Muscle of leg (tissue), 11 donors: ENCODE results near the gene TBC1D22A. TPM values are rescaled to one million over a fixed set of nuclear protein-coding genes. Genes with fewer than 3 reads are reported as not detected.

Source experiments
- DNase-seq: peaks from one replicate; pipeline ENCODE4 v3.0.0; 2013
- H3K27ac ChIP-seq: one replicate; pipeline ENCODE4 v1.5.1; 2013; ENCODE audit warnings: mild to moderate bottlenecking, low read length, control low read depth
- H3K27me3 ChIP-seq: one replicate; pipeline ENCODE4 v1.6.1; 2013; ENCODE audit warnings: low read length; ENCODE audit not compliant: control insufficient read depth, insufficient read depth
- H3K36me3 ChIP-seq: one replicate; pipeline ENCODE4 v1.6.1; 2013; ENCODE audit warnings: low read length; ENCODE audit not compliant: control insufficient read depth, insufficient read depth
- H3K4me1 ChIP-seq: one replicate; pipeline ENCODE4 v1.6.1; 2013; ENCODE audit warnings: low read length; ENCODE audit not compliant: control insufficient read depth, insufficient read depth
- H3K4me3 ChIP-seq: one replicate; pipeline ENCODE4 v1.5.1; 2013; ENCODE audit warnings: low read length, control low read depth
- H3K9me3 ChIP-seq: replicated peaks from 2 replicates; pipeline ENCODE4 v1.6.1; 2013; ENCODE audit warnings: low read depth, low read length; ENCODE audit not compliant: control insufficient read depth
- WGBS: methylation state at CpG from one replicate; pipeline ENCODE4 v1.1.5; 2013; ENCODE audit warnings: missing lambda C conversion rate; ENCODE audit not compliant: insufficient coverage; 5-methylcytosine and 5-hydroxymethylcytosine counted together
- polyA plus RNA-seq, 8 donors: library from polyadenylated mRNA; unstranded; fragments of 120-200 nt; gene quantifications; one replicate each; pipeline versions ENCODE4 v1.2.1 to v1.2.3, GENCODE V29; 2013; ENCODE audit warnings: inconsistent platforms in 1 of 8, low replicate concordance in 1 of 8; ENCODE audit not compliant: insufficient read length in 8 of 8, insufficient read depth in 1 of 8
- total RNA-seq: library from RNA; stranded (reverse); fragments of 120-200 nt; gene quantifications from one replicate; pipeline ENCODE4 v1.2.4, GENCODE V29; 2013

The TBC1D22A gene
- total and polyA plus RNA-seq, 9 donors, result 8.0 to 16.9 (median 15.6) TPM

DNA sequence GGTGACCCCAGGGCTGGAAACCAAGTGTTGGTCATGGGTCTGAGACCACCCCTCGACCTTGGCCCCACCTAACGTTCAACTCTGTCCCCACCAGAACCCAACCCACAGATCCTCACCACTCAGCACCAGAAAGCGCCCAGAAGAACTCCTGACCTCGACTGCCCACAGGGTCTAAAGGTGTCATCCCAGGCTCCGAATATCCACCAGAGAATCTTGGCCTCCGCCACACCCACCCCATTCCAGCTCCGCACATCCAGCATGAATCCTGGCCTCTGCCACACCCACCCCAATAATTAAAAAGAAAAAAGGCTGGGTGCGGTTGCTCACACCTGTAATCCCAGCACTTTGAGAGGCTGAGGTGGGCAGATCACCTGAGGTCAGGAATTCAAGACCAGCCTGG lies 25.7 kb upstream of the TBC1D22A start:
- Histone ChIP-seq H3K27ac (no peak overlapping the region), H3K4me3 (peak overlapping the region; percentile 74), H3K27me3 (no peaks in the 10 kb centered on the region), H3K36me3 (peaks cover 8% of the 10 kb centered on the region), H3K4me1 (peaks cover 52% of the 10 kb centered on the region), H3K9me3 (no peaks in the 10 kb centered on the region)
- 51% methylated on average over 5 of the region's 8 CpGs for WGBS
- DNase-seq, result no peak

DNA sequence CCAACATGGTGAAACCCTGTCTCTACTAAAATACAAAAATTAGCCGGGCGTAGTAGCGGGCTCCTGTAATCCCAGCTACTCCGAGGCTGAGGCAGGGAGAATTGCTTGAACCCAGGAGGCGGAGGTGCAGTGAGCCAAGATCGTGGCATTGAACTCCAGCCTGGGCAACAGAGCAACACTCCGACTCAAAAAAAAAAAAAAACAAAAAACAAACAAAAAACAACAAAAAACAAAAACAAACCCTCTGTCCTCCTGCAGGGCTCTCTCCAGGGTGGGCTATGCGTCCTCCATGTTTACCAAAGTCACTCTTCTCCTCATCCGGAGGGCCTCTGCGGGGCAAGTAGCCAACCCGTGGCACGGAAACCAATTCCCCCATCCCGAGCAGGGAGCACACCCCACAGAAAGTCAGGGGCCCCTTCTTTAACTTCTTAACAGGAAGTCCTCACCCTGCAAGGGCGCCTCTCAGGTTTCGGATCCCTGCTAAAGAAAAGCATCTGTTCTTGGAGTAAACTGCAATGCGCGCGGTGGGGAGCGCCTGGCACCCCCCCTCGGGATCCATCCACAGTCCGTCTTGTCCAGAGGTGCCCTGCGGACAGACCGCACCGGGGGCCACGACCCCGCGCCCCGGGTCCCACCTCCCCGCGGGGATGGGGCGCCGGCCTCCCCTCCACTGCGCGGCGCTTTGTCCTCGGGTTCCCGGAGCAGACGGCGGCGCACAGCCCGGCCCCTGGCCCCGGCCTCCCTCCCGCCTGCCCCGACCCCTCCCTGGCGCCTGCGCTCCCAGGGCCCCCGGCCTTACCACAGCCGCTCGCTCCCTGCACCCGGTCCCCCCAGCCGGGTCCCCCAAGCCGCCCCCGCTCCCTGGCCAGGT lies 25.1 kb upstream of the TBC1D22A start:
- Histone ChIP-seq H3K4me3 (peak overlapping the region; percentile 74), H3K4me1 (peaks cover 48% of the 10 kb centered on the region), H3K27me3 (no peaks in the 10 kb centered on the region), H3K36me3 (peaks cover 4% of the 10 kb centered on the region), H3K27ac (peak overlapping the region; percentile 82), H3K9me3 (no peaks in the 10 kb centered on the region)
- WGBS, result 2% methylated on average over 52 of the region's 53 CpGs
- DNase-seq, result peak; percentile 72

DNA sequence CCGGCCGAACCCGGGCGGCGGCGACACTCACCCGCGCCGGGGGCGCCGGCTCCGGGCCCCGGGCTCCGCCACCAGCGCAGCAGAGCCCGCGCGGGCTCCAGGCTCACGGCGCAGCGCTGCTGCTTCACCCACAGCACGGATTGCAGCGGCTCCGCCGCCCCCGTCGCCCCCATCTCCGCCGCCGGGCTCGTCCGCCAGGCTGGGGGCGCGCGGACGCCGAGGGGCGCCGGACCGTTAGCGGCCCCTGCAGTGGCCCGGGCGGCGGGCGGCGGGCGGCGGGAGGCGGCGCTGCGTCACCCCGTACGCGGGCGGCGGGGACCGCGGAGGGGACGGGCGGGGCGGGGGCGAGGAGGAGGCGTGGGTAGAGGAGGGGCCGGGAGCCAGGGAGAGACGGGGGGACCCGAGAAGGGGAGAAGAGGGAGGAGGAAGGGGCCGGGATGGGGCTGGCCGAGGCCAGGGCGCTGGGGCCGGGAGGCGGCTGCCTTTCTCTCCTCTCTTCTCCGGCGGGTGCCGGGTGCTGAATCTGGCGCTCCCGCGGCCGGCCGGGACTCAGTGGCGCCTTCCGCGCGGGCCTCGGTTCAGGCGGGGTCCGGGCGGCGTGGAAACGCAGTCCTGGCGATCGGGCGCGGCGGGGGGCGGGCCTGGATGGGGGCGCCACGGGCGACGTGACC lies 24.3 kb upstream of the TBC1D22A start, which contains the start of gene CERK:
Gene CERK (minus strand): TSS at position 277 of the 671 bp plus-strand sequence. CDS start 104 bp downstream, at position 173.
- peak within 1 kb of the TSS; percentile 74 for H3K4me3 ChIP-seq
- WGBS, result under 1% methylated on average over 70 of the region's 99 CpGs
- H3K27me3 ChIP-seq, result no peaks in the 10 kb centered on the region
- peaks cover 4% of the 10 kb centered on the region for H3K36me3 ChIP-seq
- H3K4me1 ChIP-seq, result peaks cover 48% of the 10 kb centered on the region
- peak within 1 kb of the TSS; percentile 82 for H3K27ac ChIP-seq
- peak; percentile 95 for DNase-seq
- H3K9me3 ChIP-seq, result no peaks in the 10 kb centered on the region

DNA sequence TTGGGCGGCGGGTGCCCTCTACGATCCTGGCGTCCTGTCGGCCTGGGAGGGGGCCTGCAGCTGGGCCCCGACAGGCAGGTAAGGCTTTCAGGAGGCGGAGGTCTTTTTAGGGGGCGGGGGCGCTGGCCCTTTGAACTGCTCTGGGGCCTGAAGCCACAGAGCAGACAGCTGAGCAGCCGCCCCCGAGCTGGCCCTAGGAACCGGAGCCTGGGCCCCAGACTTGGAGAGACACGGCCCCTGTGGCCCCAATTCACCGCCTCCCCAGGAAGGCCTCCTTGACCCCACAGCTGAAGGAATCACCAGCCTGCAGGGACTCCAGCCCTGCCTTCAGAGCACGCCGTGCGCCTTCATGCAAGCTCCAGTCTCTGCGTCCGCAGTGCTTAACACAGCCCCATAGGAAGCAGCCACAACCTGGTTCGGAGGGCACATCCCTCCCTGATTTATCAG lies 23.8 kb upstream of the TBC1D22A start:
- Histone ChIP-seq H3K27ac (peak overlapping the region; percentile 76), H3K9me3 (no peaks in the 10 kb centered on the region), H3K36me3 (peaks cover 4% of the 10 kb centered on the region), H3K27me3 (no peaks in the 10 kb centered on the region), H3K4me1 (peaks cover 48% of the 10 kb centered on the region), H3K4me3 (peak overlapping the region; percentile 56)
- 8% methylated on average over 18 of the region's 20 CpGs for WGBS
- DNase-seq, result peak; percentile 51

DNA sequence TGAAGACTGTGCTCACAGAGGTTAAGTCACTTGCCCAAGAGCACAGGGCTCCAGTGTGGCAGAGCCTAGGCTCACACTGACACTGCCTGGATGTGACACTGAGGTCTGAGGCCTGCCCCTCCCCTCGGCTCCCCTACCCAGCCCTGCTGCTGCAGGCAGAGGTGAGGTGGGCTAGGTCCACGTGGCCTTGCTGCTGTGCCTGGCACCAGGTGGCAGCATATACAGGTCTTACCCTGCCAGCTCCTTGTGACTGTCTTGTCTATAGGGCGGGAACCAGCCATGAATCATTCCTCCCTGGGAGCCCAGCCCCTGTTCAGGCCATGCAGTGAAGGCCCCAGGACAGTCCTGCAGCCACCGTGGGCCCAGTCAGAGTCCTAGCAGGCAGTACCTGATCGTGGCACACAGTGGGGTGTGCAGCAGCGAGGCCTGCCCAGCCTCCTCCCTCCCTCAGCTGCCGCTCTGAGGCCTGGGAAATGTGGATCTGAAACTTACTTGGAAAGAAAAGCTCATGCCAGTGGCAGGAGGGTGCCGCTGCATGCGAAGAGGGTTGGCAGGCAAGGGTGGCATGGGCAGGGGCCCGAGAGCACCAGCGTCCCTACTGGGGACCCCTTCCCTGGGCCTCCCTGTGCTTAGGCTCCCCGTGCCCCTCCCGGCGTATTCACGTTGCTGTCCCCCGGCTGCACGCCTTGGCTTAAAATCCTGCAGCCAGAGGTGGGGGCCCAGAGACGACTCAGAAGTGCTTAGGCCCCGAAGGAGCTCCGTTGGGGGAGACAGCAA lies 23.2 kb upstream of the TBC1D22A start:
- WGBS, result 36% methylated on average over 11 of the region's 20 CpGs
- Histone ChIP-seq H3K36me3 (peaks cover 4% of the 10 kb centered on the region), H3K4me3 (peak overlapping the region; percentile 56), H3K9me3 (no peaks in the 10 kb centered on the region), H3K27ac (peak overlapping the region; percentile 76), H3K27me3 (no peaks in the 10 kb centered on the region), H3K4me1 (peaks cover 44% of the 10 kb centered on the region)
- peak; percentile 74 for DNase-seq

DNA sequence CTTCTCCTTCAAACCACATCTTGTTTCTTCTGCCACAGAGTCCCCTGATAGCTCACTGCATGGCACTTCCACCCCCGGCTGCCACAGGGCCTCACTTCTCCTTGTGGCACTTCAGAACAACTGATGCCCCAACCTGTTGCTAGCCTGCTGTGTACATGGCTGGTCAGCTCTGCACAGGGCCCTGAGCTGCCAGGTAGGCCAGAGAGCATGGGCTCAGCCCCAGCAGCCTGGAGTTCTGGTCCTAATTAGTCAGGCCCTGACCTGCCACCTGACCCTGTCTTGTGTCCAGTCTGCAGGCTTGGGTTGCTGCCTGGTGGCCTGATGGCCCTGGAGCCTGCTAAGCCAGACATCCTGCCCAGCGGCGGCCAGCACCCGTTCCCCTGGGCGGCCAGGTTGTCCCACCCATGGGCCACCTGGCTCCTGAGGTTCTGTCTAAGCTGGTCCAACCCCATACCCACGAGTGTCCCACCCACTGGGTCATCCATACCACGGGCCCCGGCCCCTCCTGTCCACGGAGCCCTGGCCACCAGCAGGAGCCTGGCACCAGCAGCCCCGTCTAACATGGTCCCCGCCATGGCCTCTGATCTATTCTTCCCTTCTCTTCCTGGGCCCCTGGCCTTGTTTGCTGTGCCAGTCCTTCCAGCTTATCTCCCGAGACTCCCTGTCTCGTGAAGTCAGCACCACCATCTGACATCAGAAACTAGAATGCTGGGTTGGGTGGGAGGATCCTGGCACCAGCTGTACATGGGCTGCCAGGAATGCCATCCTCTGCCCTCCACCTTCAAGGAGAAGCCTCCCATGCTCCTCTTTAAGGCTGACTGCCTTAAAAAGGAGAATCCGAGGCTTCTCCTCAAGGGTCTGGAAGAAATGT lies 21.3 kb upstream of the TBC1D22A start:
- 65% methylated on average over 9 of the region's 14 CpGs for WGBS
- no peaks in the 10 kb centered on the region for H3K27me3 ChIP-seq
- DNase-seq, result no peak
- peaks cover 29% of the 10 kb centered on the region for H3K4me1 ChIP-seq
- no peaks in the 10 kb centered on the region for H3K9me3 ChIP-seq
- H3K27ac ChIP-seq, result no peak overlapping the region
- H3K36me3 ChIP-seq, result no peaks in the 10 kb centered on the region
- H3K4me3 ChIP-seq, result no peak overlapping the region

DNA sequence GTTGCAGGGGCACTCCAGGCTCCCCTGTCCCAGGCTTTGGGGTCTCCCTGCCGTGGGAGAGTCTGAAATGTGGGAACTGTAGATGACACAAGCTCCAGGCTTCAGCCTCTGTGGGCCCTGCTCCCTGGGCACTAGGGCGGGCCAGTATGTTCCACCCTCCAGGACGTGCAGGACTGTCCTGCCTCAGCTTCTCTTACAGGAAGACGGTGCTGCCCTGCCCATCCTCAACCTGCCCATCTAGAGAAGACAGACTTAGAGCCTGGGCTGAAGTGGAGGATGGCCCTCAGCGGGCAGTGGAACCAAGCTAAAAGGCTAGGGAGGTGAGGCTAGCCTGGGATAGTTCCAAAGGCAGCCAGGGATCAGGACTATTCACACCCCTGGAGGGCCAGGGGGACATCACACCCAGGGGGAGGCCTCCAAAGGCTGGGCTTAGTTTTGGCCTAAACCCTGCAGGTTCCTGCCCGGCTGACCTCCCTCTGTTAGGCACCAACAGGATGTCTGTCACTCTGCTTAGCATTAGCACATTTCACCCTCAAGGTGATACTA lies 20.4 kb upstream of the TBC1D22A start:
- H3K36me3 ChIP-seq, result no peaks in the 10 kb centered on the region
- no peak for DNase-seq
- peaks cover 20% of the 10 kb centered on the region for H3K4me1 ChIP-seq
- WGBS, result 65% methylated on average over 2 of the region's 6 CpGs
- no peaks in the 10 kb centered on the region for H3K9me3 ChIP-seq
- no peak overlapping the region for H3K27ac ChIP-seq
- no peak overlapping the region for H3K4me3 ChIP-seq
- peaks cover 3% of the 10 kb centered on the region for H3K27me3 ChIP-seq

DNA sequence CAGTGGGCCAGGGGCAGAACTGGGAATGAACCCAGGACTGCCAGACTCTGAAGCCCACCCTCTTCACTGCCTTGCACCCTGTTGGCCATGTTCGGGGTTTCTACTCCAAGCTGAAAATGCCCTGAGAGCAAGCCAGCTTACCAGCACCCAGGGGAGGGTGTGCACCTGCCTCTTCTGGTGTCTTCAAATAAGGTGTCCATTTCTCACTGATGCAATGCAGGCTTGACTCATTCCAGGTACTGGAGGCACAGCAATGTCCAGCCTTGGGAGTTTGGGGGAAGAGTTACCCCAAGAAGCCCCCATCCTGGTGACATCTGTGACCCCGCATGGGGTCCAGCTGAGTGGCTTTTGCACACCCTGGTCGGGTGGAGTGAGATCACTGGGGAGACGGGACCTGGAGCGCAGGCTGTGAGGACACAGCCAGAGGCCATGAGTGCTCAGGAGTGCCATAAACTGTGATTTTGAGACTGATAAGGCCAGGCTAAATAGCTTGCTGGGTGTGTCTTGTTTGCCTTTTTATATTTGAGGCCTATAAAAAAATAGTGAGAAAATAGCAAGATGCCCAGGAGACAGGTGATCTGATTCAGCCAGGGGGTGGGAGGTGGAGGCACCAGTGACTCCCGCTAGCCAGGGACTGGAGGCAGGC lies 19.8 kb upstream of the TBC1D22A start:
- WGBS, result 56% methylated on average over 6 of the region's 6 CpGs
- Histone ChIP-seq H3K4me1 (peaks cover 23% of the 10 kb centered on the region), H3K27ac (no peak overlapping the region), H3K9me3 (no peaks in the 10 kb centered on the region), H3K4me3 (no peak overlapping the region), H3K27me3 (peaks cover 9% of the 10 kb centered on the region), H3K36me3 (no peaks in the 10 kb centered on the region)
- no peak for DNase-seq

DNA sequence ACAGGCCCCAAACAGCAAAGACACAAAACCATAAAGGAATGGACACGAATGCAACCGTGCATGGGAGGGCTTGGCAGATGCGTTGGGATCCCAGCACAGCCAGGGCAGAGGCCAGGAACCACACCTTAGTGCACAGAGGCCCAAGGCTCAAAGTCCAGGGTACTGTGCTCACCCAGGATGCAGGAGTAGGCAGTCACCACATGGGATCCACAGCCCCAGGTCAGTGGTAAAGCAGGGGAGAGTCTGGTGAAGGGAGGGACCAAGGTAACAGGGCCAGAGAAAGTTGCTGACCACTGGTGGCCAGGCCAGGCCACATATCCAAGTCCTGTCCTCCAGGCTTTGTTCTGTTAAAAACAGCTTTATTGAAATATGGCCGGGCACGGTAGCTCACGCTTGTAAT lies 17.9 kb upstream of the TBC1D22A start:
- 92% methylated on average over 3 of the region's 6 CpGs for WGBS
- H3K27ac ChIP-seq, result no peak overlapping the region
- no peaks in the 10 kb centered on the region for H3K9me3 ChIP-seq
- H3K4me1 ChIP-seq, result peaks cover 24% of the 10 kb centered on the region
- no peak overlapping the region for H3K4me3 ChIP-seq
- DNase-seq, result no peak
- no peaks in the 10 kb centered on the region for H3K36me3 ChIP-seq
- peaks cover 13% of the 10 kb centered on the region for H3K27me3 ChIP-seq
